Hepatocyte (in vitro differentiated cells): ENCODE data around the gene APOE.

ENCODE experiments used
- EZH2 ChIP-seq: fragments of 200-600 bp; sonication (generic); IDR thresholded peaks from 2 replicates; pipeline ENCODE4 v1.6.1; 2016; ENCODE audit warnings: antibody characterized with exemption, mild to moderate bottlenecking, borderline replicate concordance
- TF ChIP-seq, protein P1 (sequence below): fragments of 200-600 bp; sonication (generic); IDR thresholded peaks from 2 replicates; pipeline ENCODE4 v1.5.1; 2016; ENCODE audit warnings: antibody characterized with exemption, mild to moderate bottlenecking; ENCODE audit not compliant: poor library complexity

DNA sequence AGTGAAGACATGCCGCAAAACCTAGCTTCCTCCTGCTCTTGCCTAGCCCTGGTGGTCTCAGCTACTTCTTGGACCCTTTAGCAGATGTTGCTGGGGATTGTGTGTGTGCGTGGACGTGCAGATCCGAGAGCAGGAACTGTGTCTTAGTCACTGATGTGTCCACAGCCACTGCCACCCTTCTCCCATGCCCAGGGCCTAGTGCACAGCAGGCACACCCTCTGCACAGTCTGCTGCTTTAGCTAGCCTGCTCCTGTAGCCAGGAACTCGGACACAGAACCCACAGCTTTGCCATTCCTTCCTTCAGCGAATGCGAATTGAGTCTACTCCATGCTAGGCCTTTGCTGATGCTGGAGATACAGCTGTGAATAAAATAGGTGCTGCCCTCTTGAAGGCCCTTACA, 51.9 kb downstream of the APOE start:
- TF ChIP-seq, protein P1, sequence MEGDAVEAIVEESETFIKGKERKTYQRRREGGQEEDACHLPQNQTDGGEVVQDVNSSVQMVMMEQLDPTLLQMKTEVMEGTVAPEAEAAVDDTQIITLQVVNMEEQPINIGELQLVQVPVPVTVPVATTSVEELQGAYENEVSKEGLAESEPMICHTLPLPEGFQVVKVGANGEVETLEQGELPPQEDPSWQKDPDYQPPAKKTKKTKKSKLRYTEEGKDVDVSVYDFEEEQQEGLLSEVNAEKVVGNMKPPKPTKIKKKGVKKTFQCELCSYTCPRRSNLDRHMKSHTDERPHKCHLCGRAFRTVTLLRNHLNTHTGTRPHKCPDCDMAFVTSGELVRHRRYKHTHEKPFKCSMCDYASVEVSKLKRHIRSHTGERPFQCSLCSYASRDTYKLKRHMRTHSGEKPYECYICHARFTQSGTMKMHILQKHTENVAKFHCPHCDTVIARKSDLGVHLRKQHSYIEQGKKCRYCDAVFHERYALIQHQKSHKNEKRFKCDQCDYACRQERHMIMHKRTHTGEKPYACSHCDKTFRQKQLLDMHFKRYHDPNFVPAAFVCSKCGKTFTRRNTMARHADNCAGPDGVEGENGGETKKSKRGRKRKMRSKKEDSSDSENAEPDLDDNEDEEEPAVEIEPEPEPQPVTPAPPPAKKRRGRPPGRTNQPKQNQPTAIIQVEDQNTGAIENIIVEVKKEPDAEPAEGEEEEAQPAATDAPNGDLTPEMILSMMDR: no peak
- no peak for TF ChIP-seq EZH2
